Measurements from ENCODE around the gene CDH4. TPM values are rescaled to one million over a fixed set of nuclear protein-coding genes. Genes with fewer than 3 reads are reported as not detected.

Gene CDH4
- total RNA-seq, 1 experiment from 2014 or later, result not detected

DNA sequence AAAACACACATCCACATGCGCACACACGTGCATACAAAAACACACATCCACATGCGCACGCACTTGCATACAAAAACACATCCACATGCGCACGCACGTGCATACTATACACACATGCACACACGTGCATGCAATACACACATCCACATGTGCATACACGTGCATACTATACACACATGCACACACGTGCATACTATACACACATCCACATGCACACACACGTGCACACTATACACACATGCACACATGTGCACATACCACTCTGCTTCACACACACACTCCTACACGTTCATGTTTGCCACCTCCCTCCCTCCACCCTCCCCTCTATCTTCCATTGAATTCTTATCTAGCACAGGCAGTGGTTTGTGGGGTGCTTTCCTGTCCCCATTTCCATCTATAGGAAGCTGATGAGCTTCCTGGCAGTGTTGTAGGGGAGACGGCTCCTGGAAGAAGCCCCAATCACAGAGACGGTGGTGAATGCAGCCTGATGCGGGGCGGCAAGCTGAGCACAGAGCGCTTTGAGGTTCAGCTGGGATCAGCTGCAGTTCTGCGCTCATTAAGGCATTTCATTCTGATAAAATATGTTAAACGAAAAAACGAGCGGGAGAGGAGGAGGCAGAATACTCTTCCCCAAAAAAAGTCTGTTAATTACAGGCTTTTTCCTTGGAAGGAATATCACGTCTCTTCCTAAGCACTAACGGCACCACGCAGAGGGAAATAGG lies 525.9 kb downstream of the CDH4 start:
- no peaks in the 10 kb centered on the region for H3K9me3 Mint-ChIP-seq (ENCODE audit: unreplicated experiment)
- peaks cover 2% of the 10 kb centered on the region for H3K27me3 ChIP-seq (replicated peaks; ENCODE audit: control insufficient read depth, insufficient read depth, low read length)

GRCh38 chr20:61778495-61778863 lies 526.4 kb downstream of the CDH4 start:
- ChIA-PET CTCF (no interaction called here), POLR2A (no interaction called here)
- H3K4me3 ChIP-seq (ENCODE audit: low read depth, low read length), result no peak overlapping the region
- H3K27me3 Mint-ChIP-seq (ENCODE audit: insufficient read depth, unreplicated experiment), result peaks cover 39% of the 10 kb centered on the region
- H3K36me3 ChIP-seq (ENCODE audit: control insufficient read depth, insufficient read depth, low read length), result no peaks in the 10 kb centered on the region
- H3K27ac Mint-ChIP-seq (ENCODE audit: unreplicated experiment), result no peak overlapping the region
- no peaks in the 10 kb centered on the region for H3K4me1 ChIP-seq
- intact Hi-C loops (cut with micrococcal nuclease; ENCODE audit: unreplicated experiment), result no loop called here
- no peak overlapping the region for H3K4me3 Mint-ChIP-seq (ENCODE audit: unreplicated experiment)
- no TSS peak for BruUV-seq (replicated peaks)
- no peak for TF ChIP-seq CTCF (IDR thresholded peaks at IDR 0.05; ENCODE audit: insufficient read depth in 1 of 2, low read depth in 1 of 2, low read length in 1 of 2, severe bottlenecking in 1 of 2, unreplicated experiment in 1 of 2)
- no peaks in the 10 kb centered on the region for H3K36me3 Mint-ChIP-seq (ENCODE audit: insufficient read depth, unreplicated experiment)
- H3K9me3 Mint-ChIP-seq (ENCODE audit: unreplicated experiment), result no peaks in the 10 kb centered on the region
- peaks cover 2% of the 10 kb centered on the region for H3K27me3 ChIP-seq (replicated peaks; ENCODE audit: control insufficient read depth, insufficient read depth, low read length)
- no peaks in the 10 kb centered on the region for H3K4me1 Mint-ChIP-seq (ENCODE audit: low read depth, unreplicated experiment)
- H3K9me3 ChIP-seq, result no peaks in the 10 kb centered on the region
- DNase-seq, result no peak

More for the DNA sequence above, 525.9 kb downstream of the CDH4 start:
- no peaks in the 10 kb centered on the region for H3K36me3 Mint-ChIP-seq (ENCODE audit: insufficient read depth, unreplicated experiment)
- Histone ChIP-seq H3K36me3 (ENCODE audit: control insufficient read depth, insufficient read depth, low read length) (no peaks in the 10 kb centered on the region), H3K9me3 (no peaks in the 10 kb centered on the region), H3K4me3 (ENCODE audit: low read depth, low read length) (no peak overlapping the region), H3K4me1 (no peaks in the 10 kb centered on the region)
- no peak for DNase-seq
- intact Hi-C loops (cut with micrococcal nuclease; ENCODE audit: unreplicated experiment), result no loop called here
- POLR2A ChIA-PET, result no interaction called here
- no peaks in the 10 kb centered on the region for H3K4me1 Mint-ChIP-seq (ENCODE audit: low read depth, unreplicated experiment)
- CTCF ChIA-PET, result no interaction called here
- no peak for TF ChIP-seq CTCF (IDR thresholded peaks at IDR 0.05; ENCODE audit: insufficient read depth in 1 of 2, low read depth in 1 of 2, low read length in 1 of 2, severe bottlenecking in 1 of 2, unreplicated experiment in 1 of 2)
- no peak overlapping the region for H3K4me3 Mint-ChIP-seq (ENCODE audit: unreplicated experiment)
- peaks cover 35% of the 10 kb centered on the region for H3K27me3 Mint-ChIP-seq (ENCODE audit: insufficient read depth, unreplicated experiment)
- no TSS peak for BruUV-seq (replicated peaks)
- H3K27ac Mint-ChIP-seq (ENCODE audit: unreplicated experiment), result no peak overlapping the region

GRCh38 chr20:61779176-61779965 lies 527.3 kb downstream of the CDH4 start:
- BruUV-seq (replicated peaks), result no TSS peak
- H3K4me1 ChIP-seq, result no peaks in the 10 kb centered on the region
- no peaks in the 10 kb centered on the region for H3K36me3 ChIP-seq (ENCODE audit: control insufficient read depth, insufficient read depth, low read length)
- Mint-ChIP-seq H3K9me3 (ENCODE audit: unreplicated experiment) (no peaks in the 10 kb centered on the region), H3K27me3 (ENCODE audit: insufficient read depth, unreplicated experiment) (peaks cover 39% of the 10 kb centered on the region), H3K36me3 (ENCODE audit: insufficient read depth, unreplicated experiment) (no peaks in the 10 kb centered on the region), H3K4me3 (ENCODE audit: unreplicated experiment) (no peak overlapping the region), H3K27ac (ENCODE audit: unreplicated experiment) (no peak overlapping the region), H3K4me1 (ENCODE audit: low read depth, unreplicated experiment) (no peaks in the 10 kb centered on the region)
- no peak for DNase-seq
- no peaks in the 10 kb centered on the region for H3K9me3 ChIP-seq
- intact Hi-C loops (cut with micrococcal nuclease; ENCODE audit: unreplicated experiment), result no loop called here
- peaks cover 2% of the 10 kb centered on the region for H3K27me3 ChIP-seq (replicated peaks; ENCODE audit: control insufficient read depth, insufficient read depth, low read length)
- no peak for TF ChIP-seq CTCF (IDR thresholded peaks at IDR 0.05; ENCODE audit: insufficient read depth in 1 of 2, low read depth in 1 of 2, low read length in 1 of 2, severe bottlenecking in 1 of 2, unreplicated experiment in 1 of 2)
- no peak overlapping the region for H3K4me3 ChIP-seq (ENCODE audit: low read depth, low read length)
- ChIA-PET POLR2A (no interaction called here), CTCF (no interaction called here)
